C4-2B (cell line): ENCODE data around the gene PRPF19.

ENCODE experiments used
- CTCF ChIP-seq: fragments of 450-650 bp; conservative IDR thresholded peaks from 2 replicates; pipeline ENCODE4 v1.5.1; 2017; ENCODE audit warnings: mild to moderate bottlenecking
- ZFX ChIP-seq: fragments of 450-650 bp; IDR thresholded peaks from 2 replicates; pipeline ENCODE4 v1.6.1; 2017

- TF ChIP-seq CTCF, result no peak
- no peak for TF ChIP-seq ZFX
Observed at GRCh38 chr11:60923326-60923725, 16.9 kb upstream of the PRPF19 start.
